NCI-H187 treated with DMSO at 0.1 percent for 48 hours (cell line): ENCODE data around the gene DUSP28.

Experiments
- DNase-seq: peaks from one replicate; lab custom pipeline; 2025; lab: John Stamatoyannopoulos, UW

DUSP28 gene

DNA sequence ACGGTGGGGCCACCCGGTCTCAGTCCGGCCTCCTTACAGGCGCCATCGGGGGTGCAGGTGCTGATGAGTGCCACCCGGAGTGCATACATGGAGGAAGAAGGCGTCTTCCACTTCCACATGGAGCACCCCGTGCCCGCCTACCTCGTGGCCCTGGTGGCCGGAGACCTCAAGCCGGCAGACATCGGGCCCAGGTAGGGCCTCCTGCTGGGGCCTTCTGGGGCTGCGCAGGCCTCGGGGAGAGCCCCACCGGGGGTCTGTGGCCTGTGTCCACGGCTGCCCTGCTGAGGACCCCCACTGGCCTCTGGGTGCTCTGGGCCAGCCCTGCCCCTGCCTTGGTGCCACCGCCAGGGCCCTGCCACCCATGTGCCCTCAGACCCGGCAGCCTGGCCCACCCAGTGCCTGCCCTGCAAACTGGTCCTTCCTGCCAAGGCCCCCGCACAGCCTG is 12.9 kb downstream of the DUSP28 start:
- no peak for DNase-seq

DNA sequence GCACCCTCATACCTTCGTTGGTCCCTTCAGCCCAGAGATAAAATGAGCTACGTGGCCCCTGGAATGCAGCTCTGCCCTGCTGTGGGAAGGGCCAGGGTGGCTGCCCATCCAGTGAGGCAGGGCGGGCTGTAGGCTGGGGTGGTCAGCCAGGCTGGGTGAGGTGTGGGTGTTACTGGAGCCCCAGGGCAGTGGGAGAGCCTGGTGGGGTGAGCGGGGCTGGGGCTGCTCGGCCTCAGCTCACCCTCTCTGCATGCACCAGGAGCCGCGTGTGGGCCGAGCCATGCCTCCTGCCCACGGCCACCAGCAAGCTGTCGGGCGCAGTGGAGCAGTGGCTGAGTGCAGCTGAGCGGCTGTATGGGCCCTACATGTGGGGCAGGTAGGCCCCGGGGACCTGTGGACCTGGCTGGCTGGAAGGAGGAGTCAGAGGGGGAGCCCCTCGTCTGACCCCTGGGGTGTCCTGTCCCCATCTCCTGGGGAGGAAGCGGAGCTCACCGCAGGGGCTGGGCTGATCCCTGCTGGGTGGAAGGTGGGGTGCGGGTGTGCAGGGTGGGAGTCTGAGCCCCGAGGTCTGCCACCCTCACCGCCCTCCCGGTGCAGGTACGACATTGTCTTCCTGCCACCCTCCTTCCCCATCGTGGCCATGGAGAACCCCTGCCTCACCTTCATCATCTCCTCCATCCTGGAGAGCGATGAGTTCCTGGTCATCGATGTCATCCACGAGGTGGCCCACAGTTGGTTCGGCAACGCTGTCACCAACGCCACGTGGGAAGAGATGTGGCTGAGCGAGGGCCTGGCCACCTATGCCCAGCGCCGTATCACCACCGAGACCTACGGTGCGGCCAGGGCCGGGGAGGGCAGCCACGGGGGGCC is 13.6 kb downstream of the DUSP28 start:
- DNase-seq = no peak

GRCh38 chr2:240574386-240575100 is 14.4 kb downstream of the DUSP28 start:
- no peak for DNase-seq

DNA sequence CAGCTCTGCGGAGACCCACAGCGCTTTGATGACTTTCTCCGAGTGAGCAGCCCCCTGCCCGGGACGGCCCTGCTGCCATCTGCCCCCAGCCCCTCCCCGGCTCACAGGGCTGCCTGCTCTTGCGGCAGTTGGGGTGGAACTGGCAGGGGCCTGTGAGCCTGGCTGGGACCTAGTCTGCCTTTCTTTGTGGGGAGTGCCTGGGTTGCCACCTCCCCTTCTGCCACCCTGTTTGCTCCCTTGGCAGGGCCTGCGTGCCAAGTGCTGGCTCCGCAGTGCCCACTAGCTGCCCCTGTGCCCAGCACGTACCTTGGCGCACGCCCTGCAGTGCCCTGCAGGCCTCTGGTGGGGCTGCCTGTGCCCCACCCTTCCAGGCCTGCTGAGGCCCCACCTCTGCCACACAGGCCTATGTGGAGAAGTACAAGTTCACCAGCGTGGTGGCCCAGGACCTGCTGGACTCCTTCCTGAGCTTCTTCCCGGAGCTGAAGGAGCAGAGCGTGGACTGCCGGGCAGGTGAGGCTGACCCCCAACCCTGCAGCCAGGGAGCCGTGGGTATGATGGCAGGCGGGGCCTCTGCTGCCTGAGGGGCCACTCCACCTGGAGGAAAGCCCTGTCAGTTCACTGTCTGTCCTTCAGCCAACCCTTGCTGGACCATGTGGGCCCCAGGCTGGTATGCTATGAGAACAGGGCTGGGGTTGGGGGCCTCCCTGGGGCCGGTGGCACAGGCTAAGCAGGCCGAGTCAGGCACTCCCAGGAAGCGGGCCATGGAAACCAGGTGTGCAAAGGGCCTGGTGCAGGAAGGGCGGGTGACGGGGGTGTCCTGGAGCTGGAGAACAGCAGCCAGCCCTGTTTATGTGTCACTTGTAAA is 15.2 kb downstream of the DUSP28 start:
- DNase-seq = no peak

DNA sequence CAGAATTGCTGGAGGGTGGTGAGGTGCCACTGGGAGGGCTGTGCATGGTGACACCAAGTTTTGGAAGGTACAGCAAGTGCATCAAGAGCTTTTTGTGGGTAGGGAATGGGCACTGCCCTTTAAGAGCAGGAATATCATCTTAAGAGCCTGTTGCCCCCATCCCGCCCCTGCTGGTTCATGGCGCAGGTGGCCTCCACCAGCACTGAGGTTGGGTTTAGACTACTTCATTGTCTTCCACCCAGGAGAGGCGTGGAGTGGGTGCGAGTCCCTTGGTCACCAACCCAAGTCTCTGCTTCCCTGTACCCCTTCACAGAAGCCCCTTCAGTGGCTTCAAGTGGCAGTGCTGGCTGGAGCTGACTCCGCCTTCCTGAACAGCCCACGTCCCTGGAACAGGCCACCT is 15.9 kb downstream of the DUSP28 start:
- DNase-seq = no peak

DNA sequence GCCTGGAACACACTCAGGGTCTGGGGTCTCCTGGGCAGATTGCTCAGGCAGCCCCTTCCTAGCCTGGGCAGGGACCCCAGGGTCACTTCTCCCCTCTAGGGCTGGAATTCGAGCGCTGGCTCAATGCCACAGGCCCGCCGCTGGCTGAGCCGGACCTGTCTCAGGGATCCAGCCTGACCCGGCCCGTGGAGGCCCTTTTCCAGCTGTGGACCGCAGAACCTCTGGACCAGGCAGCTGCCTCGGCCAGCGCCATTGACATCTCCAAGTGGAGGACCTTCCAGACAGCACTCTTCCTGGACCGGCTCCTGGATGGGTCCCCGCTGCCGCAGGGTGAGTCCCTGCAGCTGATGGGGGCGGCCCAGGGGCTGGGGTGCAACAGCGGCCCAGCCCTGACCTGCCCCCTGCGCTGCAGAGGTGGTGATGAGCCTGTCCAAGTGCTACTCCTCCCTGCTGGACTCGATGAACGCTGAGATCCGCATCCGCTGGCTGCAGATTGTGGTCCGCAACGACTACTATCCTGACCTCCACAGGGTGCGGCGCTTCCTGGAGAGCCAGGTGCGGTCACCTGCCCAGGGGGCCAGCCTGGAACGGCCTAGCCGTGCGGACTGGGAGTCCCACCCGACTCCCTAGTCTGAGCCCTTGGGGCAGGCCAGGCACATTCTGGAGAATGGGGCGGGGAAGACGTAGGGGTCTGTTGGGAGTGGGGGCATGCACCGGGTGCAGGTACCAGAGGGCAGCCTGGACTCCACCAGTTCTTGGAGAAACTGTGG is 16.5 kb downstream of the DUSP28 start:
- no peak for DNase-seq

GRCh38 chr2:240577281-240578109 is 17.3 kb downstream of the DUSP28 start:
- DNase-seq = no peak

- no peak for DNase-seq
These were observed 17.9 kb downstream of the DUSP28 start for GRCh38 chr2:240578110-240578450.

- no peak for DNase-seq
These were observed 18.3 kb downstream of the DUSP28 start for GRCh38 chr2:240578488-240578887.

- no peak for DNase-seq
These were observed 19.1 kb downstream of the DUSP28 start for GRCh38 chr2:240579071-240579762.

DNA sequence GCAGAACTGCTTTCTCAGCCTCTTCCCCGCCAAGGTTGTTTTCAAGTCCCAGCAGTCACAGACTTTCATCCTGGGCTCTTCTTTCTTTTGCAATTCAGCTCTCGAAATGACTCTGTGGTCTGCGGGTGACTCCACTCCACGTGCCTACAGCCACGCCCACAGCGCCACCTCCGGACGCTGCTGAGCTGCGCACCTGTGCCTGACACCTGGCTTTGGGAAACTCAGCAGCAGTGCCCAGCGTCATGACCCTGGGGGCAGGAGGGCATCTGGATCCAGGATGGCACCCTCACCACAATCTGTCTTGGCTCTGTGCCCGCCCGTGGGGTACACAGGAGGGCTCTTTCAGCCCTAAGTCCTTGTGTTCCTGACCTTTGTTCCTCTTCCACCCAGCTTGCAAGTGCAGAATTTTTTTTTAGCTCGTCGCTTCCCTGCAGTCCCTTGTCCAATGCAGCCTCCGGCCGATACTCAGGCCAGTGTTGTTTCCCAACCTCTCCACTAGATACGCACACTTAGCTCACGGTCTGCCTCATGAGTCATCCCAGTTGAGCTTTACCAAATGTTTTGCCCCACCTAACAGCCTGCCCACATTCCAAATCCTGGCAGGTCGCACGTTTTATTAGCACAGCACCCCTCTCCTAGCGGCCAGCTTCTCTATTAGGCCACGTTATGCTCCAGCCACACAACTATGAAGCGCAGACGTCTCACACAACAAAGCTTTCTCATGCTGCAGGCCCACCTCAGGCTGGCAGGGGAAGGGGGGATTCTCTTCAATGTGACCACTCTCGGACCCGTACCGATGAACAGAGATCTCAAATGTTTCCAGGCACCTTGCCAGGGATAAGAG is 19.8 kb downstream of the DUSP28 start:
- no peak for DNase-seq

DNA sequence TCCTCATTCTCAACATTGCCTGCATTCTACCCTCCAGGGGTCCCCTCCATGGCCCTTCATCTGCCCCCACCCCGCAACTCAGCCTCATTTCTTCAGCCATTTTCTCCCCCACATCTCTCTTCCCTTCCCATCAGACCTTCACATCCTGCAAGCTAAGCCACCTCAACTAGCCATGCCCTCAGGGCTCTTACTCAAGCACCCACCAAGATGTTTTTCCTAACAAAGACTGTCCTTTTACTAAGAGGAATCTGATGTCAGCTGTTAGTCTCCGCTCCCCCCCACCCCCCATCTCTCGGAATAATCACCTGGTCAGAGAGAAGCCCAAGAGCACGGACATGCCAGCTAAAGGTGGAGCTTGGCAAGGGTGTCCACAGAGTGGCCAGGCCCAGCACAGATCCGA is 21.7 kb downstream of the DUSP28 start:
- DNase-seq = no peak

- DNase-seq = no peak
These were observed 22.6 kb downstream of the DUSP28 start for GRCh38 chr2:240582781-240583180.

- DNase-seq = no peak
These were observed 23.6 kb downstream of the DUSP28 start for GRCh38 chr2:240583774-240584173.

GRCh38 chr2:240584486-240585031 is 24.4 kb downstream of the DUSP28 start:
- no peak for DNase-seq

DNA sequence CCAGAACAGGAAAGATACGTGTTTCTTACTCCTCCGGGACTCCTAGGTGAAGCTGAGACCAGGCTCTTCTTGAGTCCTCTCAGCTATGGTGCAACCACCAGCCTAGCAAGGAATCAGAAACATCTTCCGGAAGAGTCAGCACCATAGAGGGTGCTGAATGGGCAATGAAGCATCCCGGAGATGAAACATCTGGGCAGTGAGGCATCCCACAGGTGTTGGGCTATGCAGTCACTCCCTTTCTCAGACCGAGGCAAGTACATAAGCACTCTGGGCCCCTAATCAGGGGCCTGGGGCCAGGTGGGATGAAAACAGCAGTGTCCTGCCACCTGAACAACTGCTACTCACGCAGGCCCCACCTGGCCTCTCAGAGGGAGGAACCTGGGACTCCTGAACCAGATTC is 24.9 kb downstream of the DUSP28 start:
- DNase-seq = no peak

- DNase-seq = no peak
These were observed 25.6 kb downstream of the DUSP28 start for GRCh38 chr2:240585681-240586197.

DNA sequence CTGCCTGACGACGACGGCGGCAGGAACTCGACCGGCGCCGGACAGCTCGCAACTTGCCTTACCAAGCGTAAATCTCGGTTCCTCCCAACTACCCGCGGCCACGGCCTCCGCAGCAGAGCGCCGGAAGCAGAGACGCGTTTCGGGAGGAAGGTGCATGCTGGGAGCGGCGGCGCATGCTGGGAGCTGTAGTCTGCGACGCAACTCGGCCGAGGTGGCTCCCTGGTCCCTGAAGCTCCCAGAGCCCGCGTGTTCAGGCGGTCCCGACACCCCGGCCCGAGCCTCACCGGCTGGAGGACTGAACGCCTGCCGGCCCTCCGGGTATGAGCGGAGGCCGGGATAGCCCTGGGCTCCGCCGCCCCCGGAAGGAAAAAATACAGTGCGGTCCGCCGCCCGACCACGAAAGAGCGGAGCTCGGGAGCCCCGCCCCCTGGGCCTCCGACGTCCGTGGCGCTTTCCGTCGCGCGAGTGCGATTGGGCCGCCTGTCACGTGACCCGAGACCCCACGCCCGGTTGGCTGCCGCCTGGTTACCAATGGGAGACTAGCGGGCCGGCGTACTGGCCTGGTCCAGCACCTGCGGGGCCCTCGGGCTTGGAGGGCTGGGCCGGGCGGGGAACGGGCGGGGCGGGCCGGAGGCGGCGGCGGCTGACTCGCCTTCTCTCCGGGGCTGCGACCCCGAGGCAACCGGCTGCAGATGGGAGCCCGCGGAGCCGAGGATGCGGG is 26.2 kb downstream of the DUSP28 start, which contains the start of gene CAPN10:
Gene CAPN10, plus strand, starts transcription at position 537 of the 721 bp plus-strand sequence. Its CDS starts 178 bp downstream, at position 715.
- DNase-seq = peak; percentile 59
